OCI-LY1 (cell line): Measurements from ENCODE around the gene LTN1.

ENCODE experiments used
- EZH2 ChIP-seq: fragments of 200-600 bp; sonication (generic), shearing (Covaris generic); IDR thresholded peaks from 2 replicates; pipeline ENCODE4 v1.8.0; 2017; ENCODE audit warnings: borderline replicate concordance, mixed run types, mild to moderate bottlenecking, antibody characterized with exemption, low read length, moderate library complexity, mixed read lengths
- TF ChIP-seq, protein P1 (sequence below): fragments of 200-600 bp; sonication (generic), shearing (Covaris generic); IDR thresholded peaks from 2 replicates; pipeline ENCODE4 v1.5.1; 2017; ENCODE audit warnings: mild to moderate bottlenecking, antibody characterized with exemption, low read length, moderate library complexity, mixed read lengths

DNA sequence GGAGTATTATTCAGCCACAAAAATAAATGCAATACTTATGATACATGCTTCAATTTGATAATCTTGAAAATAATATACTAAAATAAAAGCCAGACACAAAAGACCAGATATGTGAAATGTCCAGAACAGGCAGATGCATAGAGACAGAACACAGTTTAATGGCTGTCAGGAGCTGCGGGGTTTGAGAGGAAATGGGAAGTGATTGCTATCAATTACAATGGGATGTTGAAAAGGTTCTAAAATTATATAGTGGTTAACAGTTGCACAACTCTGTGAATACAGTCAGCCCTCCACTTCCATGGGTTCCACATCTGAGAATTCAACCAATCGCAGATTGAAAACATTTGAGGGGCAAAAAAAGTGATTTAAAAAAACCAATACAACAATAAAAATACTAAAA, 54.0 kb downstream of the LTN1 start:
- TF ChIP-seq, protein P1, sequence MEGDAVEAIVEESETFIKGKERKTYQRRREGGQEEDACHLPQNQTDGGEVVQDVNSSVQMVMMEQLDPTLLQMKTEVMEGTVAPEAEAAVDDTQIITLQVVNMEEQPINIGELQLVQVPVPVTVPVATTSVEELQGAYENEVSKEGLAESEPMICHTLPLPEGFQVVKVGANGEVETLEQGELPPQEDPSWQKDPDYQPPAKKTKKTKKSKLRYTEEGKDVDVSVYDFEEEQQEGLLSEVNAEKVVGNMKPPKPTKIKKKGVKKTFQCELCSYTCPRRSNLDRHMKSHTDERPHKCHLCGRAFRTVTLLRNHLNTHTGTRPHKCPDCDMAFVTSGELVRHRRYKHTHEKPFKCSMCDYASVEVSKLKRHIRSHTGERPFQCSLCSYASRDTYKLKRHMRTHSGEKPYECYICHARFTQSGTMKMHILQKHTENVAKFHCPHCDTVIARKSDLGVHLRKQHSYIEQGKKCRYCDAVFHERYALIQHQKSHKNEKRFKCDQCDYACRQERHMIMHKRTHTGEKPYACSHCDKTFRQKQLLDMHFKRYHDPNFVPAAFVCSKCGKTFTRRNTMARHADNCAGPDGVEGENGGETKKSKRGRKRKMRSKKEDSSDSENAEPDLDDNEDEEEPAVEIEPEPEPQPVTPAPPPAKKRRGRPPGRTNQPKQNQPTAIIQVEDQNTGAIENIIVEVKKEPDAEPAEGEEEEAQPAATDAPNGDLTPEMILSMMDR = no peak
- no peak for TF ChIP-seq EZH2
